A673 (cell line): ENCODE measurements around the gene MYOZ2. TPM values are rescaled to one million over a fixed set of nuclear protein-coding genes. Genes with fewer than 3 reads are reported as not detected.

Experiments used
- BruUV-seq: library from RNA; stranded (reverse); fragments of 400-500 nt; replicated peaks from 2 replicates; lab custom pipeline; 2021; lab: Mats Ljungman, UMichigan
- CTCF ChIA-PET: fragments of 300-600 bp; sonication (Branson Sonifier 250); formaldehyde crosslinking; loops from one replicate; lab custom pipeline; 2022; ENCODE audit warnings: antibody characterized with exemption; lab: Charles Lee
- POLR2A ChIA-PET: fragments of 300-600 bp; sonication (Branson Sonifier 250); formaldehyde crosslinking; loops from one replicate; lab custom pipeline; 2022; ENCODE audit warnings: antibody characterized with exemption; ENCODE audit not compliant: low non-redundant PET; lab: Charles Lee
- DNase-seq: peaks from one replicate; pipeline ENCODE4 v3.0.0-alpha.2; 2015; ENCODE audit warnings: low spot score
- H3K27ac ChIP-seq: fragments of 200-600 bp; sonication (generic); 2 replicates; pipeline ENCODE4 v1.5.1; 2016; ENCODE audit warnings: mixed run types, low read depth, mild to moderate bottlenecking, mixed read lengths, antibody characterized with exemption, low read length; ENCODE audit not compliant: poor library complexity, severe bottlenecking
- H3K27me3 ChIP-seq: fragments of 200-600 bp; sonication (generic); replicated peaks from 2 replicates; pipeline ENCODE4 v1.6.1; 2017; ENCODE audit warnings: mixed run types, low read depth, mild to moderate bottlenecking, mixed read lengths, antibody characterized with exemption, low read length; ENCODE audit not compliant: insufficient read depth, poor library complexity
- H3K36me3 ChIP-seq: fragments of 200-600 bp; sonication (generic); 2 replicates; pipeline ENCODE4 v1.6.1; 2016; ENCODE audit warnings: mixed run types, mild to moderate bottlenecking, mixed read lengths, antibody characterized with exemption, low read length; ENCODE audit not compliant: insufficient read depth, poor library complexity, severe bottlenecking
- H3K4me1 ChIP-seq: fragments of 200-600 bp; sonication (generic); 2 replicates; pipeline ENCODE4 v1.6.1; 2017; ENCODE audit warnings: mixed run types, mild to moderate bottlenecking, mixed read lengths, antibody characterized with exemption, low read length; ENCODE audit not compliant: insufficient read depth, poor library complexity, severe bottlenecking
- H3K4me3 ChIP-seq: fragments of 200-600 bp; sonication (generic); 2 replicates; pipeline ENCODE4 v1.5.1; 2016; ENCODE audit warnings: low read depth, mixed run types, mild to moderate bottlenecking, mixed read lengths, low read length; ENCODE audit not compliant: poor library complexity, severe bottlenecking
- H3K9me3 ChIP-seq: fragments of 200-600 bp; sonication (generic); 2 replicates; pipeline ENCODE4 v1.6.1; 2016; ENCODE audit warnings: mixed run types, low read depth, mild to moderate bottlenecking, mixed read lengths, antibody characterized with exemption, low read length; ENCODE audit not compliant: poor library complexity, severe bottlenecking
- EZH2 ChIP-seq: fragments of 200-600 bp; sonication (generic); IDR thresholded peaks from 2 replicates; pipeline ENCODE4 v1.6.1; 2017; ENCODE audit warnings: borderline replicate concordance, low read depth, mild to moderate bottlenecking, mixed read lengths, antibody characterized with exemption, low read length; ENCODE audit not compliant: poor library complexity, severe bottlenecking
- intact Hi-C: fragments of 100-400 bp; cut with micrococcal nuclease; formaldehyde crosslinking; loops from one replicate; pipeline ENCODE4 v1.10.0; 2022; ENCODE audit not compliant: unreplicated experiment
- total RNA-seq: library from RNA; stranded (reverse); gene quantifications from 2 replicates; pipeline ENCODE4 v1.2.3, GENCODE V29; 2021
- TF ChIP-seq, protein P1 (sequence below): fragments of 300-800, 200-600 bp; sonication (generic); conservative IDR thresholded peaks from 2 replicates; pipeline ENCODE4 v1.5.1; 2017; ENCODE audit warnings: low read depth, mild to moderate bottlenecking, antibody characterized with exemption, low read length, moderate library complexity, mixed read lengths

Gene MYOZ2
- total RNA-seq, 1 experiment from 2014 or later, result not detected

DNA sequence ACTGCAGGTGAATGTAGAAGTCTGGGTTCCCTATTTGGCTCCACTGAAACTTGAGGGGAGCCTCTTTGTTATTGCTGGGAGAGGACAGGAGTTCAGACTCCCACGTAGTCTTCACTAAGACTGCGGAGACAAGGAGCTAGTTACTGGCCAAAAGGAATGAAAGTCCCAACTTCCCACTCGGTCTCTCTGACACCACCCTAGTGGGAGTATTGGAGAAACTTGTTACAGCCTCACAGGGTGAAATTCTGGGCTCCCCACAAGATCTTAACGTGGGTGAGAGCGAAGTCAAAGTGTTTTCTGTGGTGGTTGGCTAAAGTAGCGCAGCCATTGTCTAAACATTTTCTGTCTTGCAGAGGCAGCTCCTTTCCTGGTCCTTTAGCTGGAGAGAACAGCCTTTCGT lies 13.5 kb downstream of the MYOZ2 start:
- intact Hi-C loops, result no loop called here
- no peak overlapping the region for H3K27ac ChIP-seq
- POLR2A ChIA-PET, result no interaction called here
- DNase-seq, result no peak
- no peaks in the 10 kb centered on the region for H3K36me3 ChIP-seq
- CTCF ChIA-PET, result no interaction called here
- H3K4me1 ChIP-seq, result no peaks in the 10 kb centered on the region
- no peaks in the 10 kb centered on the region for H3K9me3 ChIP-seq
- no peak overlapping the region for H3K4me3 ChIP-seq
- H3K27me3 ChIP-seq, result no peaks in the 10 kb centered on the region
- no TSS peak for BruUV-seq
- no peak for TF ChIP-seq EZH2
- TF ChIP-seq, protein P1, sequence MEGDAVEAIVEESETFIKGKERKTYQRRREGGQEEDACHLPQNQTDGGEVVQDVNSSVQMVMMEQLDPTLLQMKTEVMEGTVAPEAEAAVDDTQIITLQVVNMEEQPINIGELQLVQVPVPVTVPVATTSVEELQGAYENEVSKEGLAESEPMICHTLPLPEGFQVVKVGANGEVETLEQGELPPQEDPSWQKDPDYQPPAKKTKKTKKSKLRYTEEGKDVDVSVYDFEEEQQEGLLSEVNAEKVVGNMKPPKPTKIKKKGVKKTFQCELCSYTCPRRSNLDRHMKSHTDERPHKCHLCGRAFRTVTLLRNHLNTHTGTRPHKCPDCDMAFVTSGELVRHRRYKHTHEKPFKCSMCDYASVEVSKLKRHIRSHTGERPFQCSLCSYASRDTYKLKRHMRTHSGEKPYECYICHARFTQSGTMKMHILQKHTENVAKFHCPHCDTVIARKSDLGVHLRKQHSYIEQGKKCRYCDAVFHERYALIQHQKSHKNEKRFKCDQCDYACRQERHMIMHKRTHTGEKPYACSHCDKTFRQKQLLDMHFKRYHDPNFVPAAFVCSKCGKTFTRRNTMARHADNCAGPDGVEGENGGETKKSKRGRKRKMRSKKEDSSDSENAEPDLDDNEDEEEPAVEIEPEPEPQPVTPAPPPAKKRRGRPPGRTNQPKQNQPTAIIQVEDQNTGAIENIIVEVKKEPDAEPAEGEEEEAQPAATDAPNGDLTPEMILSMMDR, result no peak

DNA sequence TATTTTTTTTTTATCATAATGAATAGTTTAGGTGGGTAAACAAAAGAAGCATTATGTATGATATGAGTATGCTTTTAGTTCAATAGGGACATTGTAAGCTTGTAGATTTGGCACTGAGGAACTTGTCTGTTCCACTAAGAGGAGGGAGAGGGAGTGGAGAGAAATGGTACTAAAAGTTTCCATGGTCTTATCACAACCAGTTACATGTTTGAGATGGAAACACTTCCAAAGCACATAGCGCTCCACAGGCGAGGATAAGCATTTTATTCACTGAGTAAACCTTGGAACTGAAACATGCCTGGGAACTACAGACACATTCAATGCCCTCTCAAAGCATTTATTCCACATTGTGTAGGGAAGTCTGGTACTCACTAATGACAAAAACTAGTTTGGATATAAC lies 15.5 kb downstream of the MYOZ2 start:
- DNase-seq, result no peak
- ChIA-PET POLR2A (no interaction called here), CTCF (no interaction called here)
- no peaks in the 10 kb centered on the region for H3K9me3 ChIP-seq
- H3K36me3 ChIP-seq, result no peaks in the 10 kb centered on the region
- intact Hi-C loops, result no loop called here
- no peak overlapping the region for H3K27ac ChIP-seq
- BruUV-seq, result no TSS peak
- TF ChIP-seq, protein P1, result no peak
- TF ChIP-seq EZH2, result no peak
- no peaks in the 10 kb centered on the region for H3K27me3 ChIP-seq
- H3K4me1 ChIP-seq, result no peaks in the 10 kb centered on the region
- no peak overlapping the region for H3K4me3 ChIP-seq

GRCh38 chr4:119152741-119153140 lies 17.1 kb downstream of the MYOZ2 start:
- Histone ChIP-seq H3K4me1 (no peaks in the 10 kb centered on the region), H3K4me3 (no peak overlapping the region), H3K9me3 (no peaks in the 10 kb centered on the region), H3K27ac (no peak overlapping the region), H3K36me3 (no peaks in the 10 kb centered on the region), H3K27me3 (no peaks in the 10 kb centered on the region)
- POLR2A ChIA-PET, result no interaction called here
- CTCF ChIA-PET, result no interaction called here
- no peak for TF ChIP-seq EZH2
- TF ChIP-seq, protein P1, result no peak
- intact Hi-C loops, result no loop called here
- no TSS peak for BruUV-seq
- DNase-seq, result peak; percentile 10
